OCI-LY7 (cell line): ENCODE data around the gene ATP5F1E. TPM values are rescaled to one million over a fixed set of nuclear protein-coding genes. Genes with fewer than 3 reads are reported as not detected.

Experiments used
- BruUV-seq: library from RNA; stranded (reverse); fragments of 400-500 nt; replicated peaks from 2 replicates; lab custom pipeline; 2021; lab: Mats Ljungman, UMichigan
- CTCF ChIA-PET: fragments of 300-600 bp; sonication (Branson Sonifier 250); formaldehyde crosslinking; loops from one replicate; lab custom pipeline; 2022; ENCODE audit warnings: antibody characterized with exemption; ENCODE audit not compliant: unreplicated experiment; lab: Charles Lee
- POLR2A ChIA-PET: fragments of 300-600 bp; sonication (Branson Sonifier 250); formaldehyde crosslinking; loops from one replicate; lab custom pipeline; 2022; ENCODE audit warnings: antibody characterized with exemption; lab: Charles Lee
- DNase-seq: peaks from one replicate; pipeline ENCODE4 v3.0.0-alpha.2; 2015; ENCODE audit warnings: low spot score
- H2AFZ ChIP-seq: fragments of 200-600 bp; sonication (generic), shearing (Covaris generic); 2 replicates; pipeline ENCODE4 v1.6.1; 2014; ENCODE audit warnings: mild to moderate bottlenecking, antibody characterized with exemption, low read length, moderate library complexity
- H3K27ac ChIP-seq: fragments of 200-600 bp; sonication (generic); 2 replicates; pipeline ENCODE4 v1.5.1; 2014; ENCODE audit warnings: mixed run types, low read depth, mild to moderate bottlenecking, moderate library complexity, low read length, inconsistent platforms; ENCODE audit not compliant: poor library complexity, severe bottlenecking
- H3K36me3 ChIP-seq: fragments of 200-600 bp; sonication (generic); 2 replicates; pipeline ENCODE4 v1.6.1; 2014; ENCODE audit warnings: mild to moderate bottlenecking, antibody characterized with exemption, low read length, moderate library complexity, mixed read lengths; ENCODE audit not compliant: insufficient read depth
- H3K4me1 ChIP-seq: fragments of 200-600 bp; sonication (generic); 2 replicates; pipeline ENCODE4 v1.5.1; 2014; ENCODE audit warnings: mild to moderate bottlenecking, low read length; ENCODE audit not compliant: insufficient read depth, poor library complexity, severe bottlenecking
- H3K4me2 ChIP-seq: fragments of 200-600 bp; sonication (generic); 2 replicates; pipeline ENCODE4 v1.6.1; 2014; ENCODE audit warnings: mild to moderate bottlenecking, low read length
- H3K4me3 ChIP-seq: fragments of 200-600 bp; sonication (generic); 2 replicates; pipeline ENCODE4 v1.5.1; 2014; ENCODE audit warnings: mild to moderate bottlenecking, low read depth, low read length; ENCODE audit not compliant: poor library complexity, severe bottlenecking
- H3K79me2 ChIP-seq: fragments of 200-600 bp; sonication (generic); 2 replicates; pipeline ENCODE4 v1.6.1; 2016; ENCODE audit warnings: low read depth, mild to moderate bottlenecking, low read length, moderate library complexity, mixed read lengths; ENCODE audit not compliant: insufficient read depth
- H3K9me2 ChIP-seq: fragments of 200-600 bp; sonication (generic); 2 replicates; pipeline ENCODE4 v1.6.1; 2016; ENCODE audit warnings: mild to moderate bottlenecking, low read length, mixed read lengths; ENCODE audit not compliant: insufficient read depth
- H3K9me3 ChIP-seq: fragments of 200-600 bp; sonication (generic); 2 replicates; pipeline ENCODE4 v1.6.1; 2014; ENCODE audit warnings: mild to moderate bottlenecking, mixed run types, low read length, mixed read lengths
- H4K20me1 ChIP-seq: fragments of 200-600 bp; sonication (generic); 2 replicates; pipeline ENCODE4 v1.6.1; 2014; ENCODE audit warnings: mild to moderate bottlenecking, antibody characterized with exemption, low read length, moderate library complexity, mixed read lengths; ENCODE audit not compliant: insufficient read depth
- CTCF ChIP-seq: fragments of 200-600 bp; sonication (generic); conservative IDR thresholded peaks from 2 replicates; pipeline ENCODE4 v1.5.1; 2014; ENCODE audit warnings: mild to moderate bottlenecking, antibody characterized with exemption, low read length, moderate library complexity, mixed read lengths
- EZH2phosphoT487 ChIP-seq: fragments of 200-600 bp; sonication (generic); IDR thresholded peaks from 2 replicates; pipeline ENCODE4 v1.6.1; 2018; ENCODE audit warnings: low read depth, borderline replicate concordance, mild to moderate bottlenecking, mixed run types, antibody characterized with exemption, low read length, moderate library complexity, mixed read lengths
- intact Hi-C: fragments of 100-400 bp; cut with micrococcal nuclease; formaldehyde crosslinking; loops from one replicate; pipeline ENCODE4 v1.10.0; 2022; ENCODE audit not compliant: unreplicated experiment
- total RNA-seq, 2 experiments: library from RNA; depleted of rRNA in 1 of 2; stranded (reverse); fragments of >200 nt in 1 of 2; shearing (Covaris generic) in 1 of 2; gene quantifications; 2 replicates each; pipeline ENCODE4 v1.2.3, GENCODE V29; 2014 to 2022

ATP5F1E gene
- total RNA-seq, 2 experiments from 2014 or later = 42.4 to 67.2 TPM

GRCh38 chr20:59069026-59069425 lies 36.9 kb upstream of the ATP5F1E start:
- Histone ChIP-seq H4K20me1 (no peaks in the 10 kb centered on the region), H3K27ac (no peak overlapping the region), H3K9me3 (no peaks in the 10 kb centered on the region), H2AFZ (no peak overlapping the region), H3K36me3 (no peaks in the 10 kb centered on the region), H3K4me1 (no peaks in the 10 kb centered on the region), H3K79me2 (no peaks in the 10 kb centered on the region), H3K4me3 (no peak overlapping the region), H3K9me2 (no peaks in the 10 kb centered on the region), H3K4me2 (no peak overlapping the region)
- DNase-seq = no peak
- ChIA-PET CTCF (no interaction called here), POLR2A (no interaction called here)
- no peak for TF ChIP-seq EZH2phosphoT487
- intact Hi-C loops = no loop called here
- no TSS peak for BruUV-seq

- ChIA-PET POLR2A (no interaction called here), CTCF (no interaction called here)
- no peak overlapping the region for H3K4me3 ChIP-seq
- H3K9me3 ChIP-seq = no peaks in the 10 kb centered on the region
- DNase-seq = no peak
- no peaks in the 10 kb centered on the region for H4K20me1 ChIP-seq
- no peak for TF ChIP-seq CTCF
- TF ChIP-seq EZH2phosphoT487 = no peak
- BruUV-seq = no TSS peak
- intact Hi-C loops = no loop called here
- H3K27ac ChIP-seq = no peak overlapping the region
- H3K79me2 ChIP-seq = no peaks in the 10 kb centered on the region
- H2AFZ ChIP-seq = no peak overlapping the region
- no peak overlapping the region for H3K4me2 ChIP-seq
- no peaks in the 10 kb centered on the region for H3K36me3 ChIP-seq
- no peaks in the 10 kb centered on the region for H3K9me2 ChIP-seq
- H3K4me1 ChIP-seq = no peaks in the 10 kb centered on the region
Observed at GRCh38 chr20:59068534-59068933, 36.4 kb upstream of the ATP5F1E start.

- no peaks in the 10 kb centered on the region for H3K9me3 ChIP-seq
- H3K4me3 ChIP-seq = no peak overlapping the region
- POLR2A ChIA-PET = no interaction called here
- H3K79me2 ChIP-seq = no peaks in the 10 kb centered on the region; the same call in 1 of the 2 replicates
- no peaks in the 10 kb centered on the region for H3K4me1 ChIP-seq
- no peak for TF ChIP-seq EZH2phosphoT487
- TF ChIP-seq CTCF = no peak
- no peaks in the 10 kb centered on the region for H3K9me2 ChIP-seq
- no peak overlapping the region for H2AFZ ChIP-seq
- no TSS peak for BruUV-seq
- no peak overlapping the region for H3K4me2 ChIP-seq
- no peak for DNase-seq
- no peak overlapping the region for H3K27ac ChIP-seq
- CTCF ChIA-PET = no interaction called here
- H3K36me3 ChIP-seq = no peaks in the 10 kb centered on the region
- intact Hi-C loops = no loop called here
- H4K20me1 ChIP-seq = no peaks in the 10 kb centered on the region
Observed at GRCh38 chr20:59064214-59064722, 32.1 kb upstream of the ATP5F1E start.
